Neural cell (in vitro differentiated cells): ENCODE measurements around the gene DNAJB8. TPM values are rescaled to one million over a fixed set of nuclear protein-coding genes. Genes with fewer than 3 reads are reported as not detected.

ENCODE experiments used
- H2AFZ ChIP-seq: fragments of 200-600, 300-800 bp; sonication (generic), shearing (Covaris generic); 2 replicates; pipeline ENCODE4 v1.6.0; 2014; ENCODE audit warnings: low read depth, mild to moderate bottlenecking, antibody characterized with exemption, low read length, moderate library complexity
- H3F3A ChIP-seq: fragments of 200-600 bp; shearing (Covaris generic); 2 replicates; pipeline ENCODE4 v1.6.1; 2016; ENCODE audit warnings: mild to moderate bottlenecking, moderate library complexity, mixed read lengths, antibody characterized with exemption, low read length; ENCODE audit not compliant: insufficient read depth, poor library complexity, severe bottlenecking
- H3K27ac ChIP-seq: fragments of 200-600, 300-800 bp; sonication (generic), shearing (Covaris generic); 2 replicates; pipeline ENCODE4 v1.5.1; 2014; ENCODE audit warnings: mild to moderate bottlenecking, low read length, moderate library complexity
- H3K27me3 ChIP-seq: fragments of 300-800, 200-600 bp; sonication (generic), shearing (Covaris generic); 2 replicates; pipeline ENCODE4 v1.6.0; 2014; ENCODE audit warnings: mild to moderate bottlenecking, low read depth, low read length, moderate library complexity; ENCODE audit not compliant: insufficient read depth
- H3K36me3 ChIP-seq: fragments of 300-800, 200-600 bp; sonication (generic), shearing (Covaris generic); 2 replicates; pipeline ENCODE4 v1.5.1; 2014; ENCODE audit warnings: mild to moderate bottlenecking, antibody characterized with exemption, low read length, moderate library complexity; ENCODE audit not compliant: insufficient read depth
- H3K4me2 ChIP-seq: fragments of 300-800, 200-600 bp; sonication (generic), shearing (Covaris generic); 2 replicates; pipeline ENCODE4 v1.6.0; 2014; ENCODE audit warnings: mild to moderate bottlenecking, low read length
- H3K4me3 ChIP-seq: fragments of 300-800, 200-600 bp; sonication (generic), shearing (Covaris generic); 2 replicates; pipeline ENCODE4 v1.5.1; 2014; ENCODE audit warnings: mild to moderate bottlenecking, low read length, moderate library complexity
- H3K79me2 ChIP-seq: fragments of 200-600 bp; shearing (Covaris generic); replicated peaks from 2 replicates; pipeline ENCODE4 v1.6.0; 2014; ENCODE audit warnings: mild to moderate bottlenecking, low read length, moderate library complexity; ENCODE audit not compliant: insufficient read depth
- H3K9ac ChIP-seq: fragments of 300-800, 200-600 bp; sonication (generic), shearing (Covaris generic); 2 replicates; pipeline ENCODE4 v1.6.1; 2016; ENCODE audit warnings: mild to moderate bottlenecking, low read length, mixed read lengths
- H3K9me2 ChIP-seq: fragments of 200-600 bp; shearing (Covaris generic); 2 replicates; pipeline ENCODE4 v1.6.1; 2016; ENCODE audit warnings: mild to moderate bottlenecking, low read length, mixed read lengths; ENCODE audit not compliant: insufficient read depth
- H3K9me3 ChIP-seq: fragments of 200-600, 300-800 bp; sonication (generic), shearing (Covaris generic); 2 replicates; pipeline ENCODE4 v1.6.1; 2016; ENCODE audit warnings: mild to moderate bottlenecking, mixed run types, low read length, moderate library complexity, mixed read lengths
- H4K20me1 ChIP-seq: fragments of 200-600 bp; shearing (Covaris generic); 2 replicates; pipeline ENCODE4 v1.6.1; 2016; ENCODE audit warnings: mild to moderate bottlenecking, mixed run types; ENCODE audit not compliant: insufficient read depth
- EP300 ChIP-seq: fragments of 450-650 bp; conservative IDR thresholded peaks from 2 replicates; pipeline ENCODE4 v1.6.1; 2014; ENCODE audit warnings: antibody characterized with exemption, mild to moderate bottlenecking, moderate library complexity; ENCODE audit not compliant: poor library complexity, severe bottlenecking
- EZH2 ChIP-seq: fragments of 200-600, 300-800 bp; shearing (Covaris generic), sonication (generic); IDR thresholded peaks from 2 replicates; pipeline ENCODE4 v1.6.1; 2014; ENCODE audit warnings: antibody characterized with exemption, low read length, borderline replicate concordance, mild to moderate bottlenecking; ENCODE audit not compliant: insufficient read depth, poor library complexity, severe bottlenecking
- MXI1 ChIP-seq: fragments of 450-650 bp; conservative IDR thresholded peaks from 2 replicates; pipeline ENCODE4 v1.6.1; 2014; ENCODE audit warnings: antibody characterized with exemption, mild to moderate bottlenecking; ENCODE audit not compliant: poor library complexity, severe bottlenecking
- POLR2AphosphoS5 ChIP-seq: IDR thresholded peaks from 2 replicates; pipeline ENCODE4 v1.6.1; 2012
- RAD21 ChIP-seq: fragments of 450-650 bp; conservative IDR thresholded peaks from 2 replicates; pipeline ENCODE4 v1.6.1; 2014; ENCODE audit warnings: antibody characterized with exemption, mild to moderate bottlenecking, moderate library complexity
- SMC3 ChIP-seq: fragments of 450-650 bp; conservative IDR thresholded peaks from 2 replicates; pipeline ENCODE4 v1.6.1; 2014; ENCODE audit warnings: antibody characterized with exemption, mild to moderate bottlenecking, moderate library complexity; ENCODE audit not compliant: poor library complexity
- TAF1 ChIP-seq: IDR thresholded peaks from 2 replicates; pipeline ENCODE4 v1.6.1; 2012; ENCODE audit warnings: low read depth
- polyA plus RNA-seq: library from polyadenylated mRNA; depleted of rRNA; stranded (reverse); fragments of >200 nt; gene quantifications from 2 replicates; pipeline ENCODE4 v1.2.3, GENCODE V29; 2014
- TF ChIP-seq, protein P1 (sequence below): fragments of 450-650 bp; IDR thresholded peaks from 2 replicates; pipeline ENCODE4 v1.5.1; 2014; ENCODE audit warnings: antibody characterized with exemption, mild to moderate bottlenecking, moderate library complexity; ENCODE audit not compliant: poor library complexity, severe bottlenecking
- TF ChIP-seq, protein P2 (sequence below): IDR thresholded peaks from 2 replicates; pipeline ENCODE4 v1.6.1; 2012; ENCODE audit warnings: borderline replicate concordance

The DNAJB8 gene
- polyA plus RNA-seq, 1 donor from 2014 or later: not detected

DNA sequence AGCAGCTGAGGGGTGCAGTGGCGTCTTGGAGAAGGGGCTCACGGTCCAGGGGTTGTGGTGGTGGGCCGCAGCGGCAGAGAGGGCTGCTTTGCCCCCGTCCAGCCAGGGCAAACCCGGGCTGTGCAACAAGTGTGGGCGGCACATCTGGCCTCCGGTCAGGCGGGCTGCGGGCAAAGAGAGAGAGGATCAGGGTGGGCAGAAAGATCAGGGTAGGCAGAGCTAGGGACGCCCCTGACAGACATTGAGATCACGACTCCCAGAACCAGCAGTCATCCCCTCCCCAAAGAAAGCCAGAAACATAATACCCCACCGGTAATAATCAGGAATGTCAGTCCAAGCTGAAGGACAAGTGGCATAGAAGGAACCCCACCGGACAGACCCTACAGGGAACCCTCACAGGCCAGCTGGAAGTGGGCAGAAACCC, 19.5 kb upstream of the DNAJB8 start:
- H3K4me2 ChIP-seq: no peak overlapping the region
- no peaks in the 10 kb centered on the region for H3K9me2 ChIP-seq
- H3K79me2 ChIP-seq: no peaks in the 10 kb centered on the region
- H3K4me3 ChIP-seq: peak overlapping the region; percentile 53
- H3K27ac ChIP-seq: no peak overlapping the region
- no peaks in the 10 kb centered on the region for H3K36me3 ChIP-seq
- H4K20me1 ChIP-seq: no peaks in the 10 kb centered on the region
- H3F3A ChIP-seq: no peaks in the 10 kb centered on the region
- H3K9me3 ChIP-seq: no peaks in the 10 kb centered on the region
- TF ChIP-seq RAD21: no peak
- no peak for TF ChIP-seq EZH2
- TF ChIP-seq TAF1: no peak
- no peak for TF ChIP-seq EP300
- no peak for TF ChIP-seq POLR2AphosphoS5
- TF ChIP-seq MXI1: no peak
- TF ChIP-seq, protein P1, sequence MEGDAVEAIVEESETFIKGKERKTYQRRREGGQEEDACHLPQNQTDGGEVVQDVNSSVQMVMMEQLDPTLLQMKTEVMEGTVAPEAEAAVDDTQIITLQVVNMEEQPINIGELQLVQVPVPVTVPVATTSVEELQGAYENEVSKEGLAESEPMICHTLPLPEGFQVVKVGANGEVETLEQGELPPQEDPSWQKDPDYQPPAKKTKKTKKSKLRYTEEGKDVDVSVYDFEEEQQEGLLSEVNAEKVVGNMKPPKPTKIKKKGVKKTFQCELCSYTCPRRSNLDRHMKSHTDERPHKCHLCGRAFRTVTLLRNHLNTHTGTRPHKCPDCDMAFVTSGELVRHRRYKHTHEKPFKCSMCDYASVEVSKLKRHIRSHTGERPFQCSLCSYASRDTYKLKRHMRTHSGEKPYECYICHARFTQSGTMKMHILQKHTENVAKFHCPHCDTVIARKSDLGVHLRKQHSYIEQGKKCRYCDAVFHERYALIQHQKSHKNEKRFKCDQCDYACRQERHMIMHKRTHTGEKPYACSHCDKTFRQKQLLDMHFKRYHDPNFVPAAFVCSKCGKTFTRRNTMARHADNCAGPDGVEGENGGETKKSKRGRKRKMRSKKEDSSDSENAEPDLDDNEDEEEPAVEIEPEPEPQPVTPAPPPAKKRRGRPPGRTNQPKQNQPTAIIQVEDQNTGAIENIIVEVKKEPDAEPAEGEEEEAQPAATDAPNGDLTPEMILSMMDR: no peak
- TF ChIP-seq, protein P2, sequence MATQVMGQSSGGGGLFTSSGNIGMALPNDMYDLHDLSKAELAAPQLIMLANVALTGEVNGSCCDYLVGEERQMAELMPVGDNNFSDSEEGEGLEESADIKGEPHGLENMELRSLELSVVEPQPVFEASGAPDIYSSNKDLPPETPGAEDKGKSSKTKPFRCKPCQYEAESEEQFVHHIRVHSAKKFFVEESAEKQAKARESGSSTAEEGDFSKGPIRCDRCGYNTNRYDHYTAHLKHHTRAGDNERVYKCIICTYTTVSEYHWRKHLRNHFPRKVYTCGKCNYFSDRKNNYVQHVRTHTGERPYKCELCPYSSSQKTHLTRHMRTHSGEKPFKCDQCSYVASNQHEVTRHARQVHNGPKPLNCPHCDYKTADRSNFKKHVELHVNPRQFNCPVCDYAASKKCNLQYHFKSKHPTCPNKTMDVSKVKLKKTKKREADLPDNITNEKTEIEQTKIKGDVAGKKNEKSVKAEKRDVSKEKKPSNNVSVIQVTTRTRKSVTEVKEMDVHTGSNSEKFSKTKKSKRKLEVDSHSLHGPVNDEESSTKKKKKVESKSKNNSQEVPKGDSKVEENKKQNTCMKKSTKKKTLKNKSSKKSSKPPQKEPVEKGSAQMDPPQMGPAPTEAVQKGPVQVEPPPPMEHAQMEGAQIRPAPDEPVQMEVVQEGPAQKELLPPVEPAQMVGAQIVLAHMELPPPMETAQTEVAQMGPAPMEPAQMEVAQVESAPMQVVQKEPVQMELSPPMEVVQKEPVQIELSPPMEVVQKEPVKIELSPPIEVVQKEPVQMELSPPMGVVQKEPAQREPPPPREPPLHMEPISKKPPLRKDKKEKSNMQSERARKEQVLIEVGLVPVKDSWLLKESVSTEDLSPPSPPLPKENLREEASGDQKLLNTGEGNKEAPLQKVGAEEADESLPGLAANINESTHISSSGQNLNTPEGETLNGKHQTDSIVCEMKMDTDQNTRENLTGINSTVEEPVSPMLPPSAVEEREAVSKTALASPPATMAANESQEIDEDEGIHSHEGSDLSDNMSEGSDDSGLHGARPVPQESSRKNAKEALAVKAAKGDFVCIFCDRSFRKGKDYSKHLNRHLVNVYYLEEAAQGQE: no peak
- no peak for TF ChIP-seq SMC3
- H3K9ac ChIP-seq: no peak overlapping the region
- peaks cover 100% of the 10 kb centered on the region for H3K27me3 ChIP-seq
- no peak overlapping the region for H2AFZ ChIP-seq

DNA sequence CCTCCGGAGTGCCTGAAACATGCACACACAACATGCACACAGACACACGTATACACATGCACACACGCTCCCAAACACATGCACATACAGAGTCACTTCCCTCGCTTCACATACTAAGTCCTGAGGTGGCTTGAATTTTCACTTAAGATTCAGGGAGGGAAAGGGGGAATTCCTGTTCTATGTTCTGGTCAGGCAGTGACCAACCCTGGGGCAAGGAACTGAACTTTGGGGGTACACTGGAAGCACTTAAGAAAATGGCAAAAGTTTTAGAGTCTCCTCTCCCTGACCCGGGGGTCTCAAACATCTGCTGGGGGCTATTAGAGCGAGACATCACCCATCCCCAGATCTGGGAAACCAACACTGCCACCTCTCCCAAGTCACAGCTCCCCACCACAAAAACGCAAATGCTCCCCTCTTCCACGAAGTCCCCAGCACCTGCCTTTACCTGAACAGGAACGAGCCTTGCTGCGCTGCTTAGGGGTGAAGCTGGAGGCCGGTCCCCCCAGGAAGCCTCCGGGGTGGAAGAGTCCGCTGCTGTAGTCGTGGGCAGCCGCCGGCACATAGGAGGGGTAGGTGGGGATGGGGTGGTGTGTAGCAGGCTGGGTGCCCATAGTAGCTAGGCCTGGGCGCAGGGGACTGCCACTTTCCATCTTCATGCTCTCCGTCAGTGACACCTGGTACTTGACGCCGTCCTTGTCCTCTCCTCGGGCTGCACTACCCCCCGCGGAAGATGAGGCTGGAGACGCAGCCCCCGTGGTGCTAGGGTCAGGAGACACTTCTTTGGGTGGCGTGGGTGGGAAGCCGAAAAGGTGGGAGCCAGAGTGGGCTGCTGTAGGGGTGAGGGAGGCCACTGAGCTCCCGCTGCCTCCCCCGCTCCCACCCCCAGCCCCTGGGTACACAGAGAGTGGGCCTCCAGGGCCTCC, 18.9 kb upstream of the DNAJB8 start:
- Histone ChIP-seq H3K4me3 (no peak overlapping the region), H3K79me2 (no peaks in the 10 kb centered on the region), H3K27me3 (peaks cover 100% of the 10 kb centered on the region), H3K9me2 (no peaks in the 10 kb centered on the region), H2AFZ (no peak overlapping the region), H3K9me3 (no peaks in the 10 kb centered on the region), H3K4me2 (no peak overlapping the region), H4K20me1 (no peaks in the 10 kb centered on the region), H3F3A (no peaks in the 10 kb centered on the region), H3K36me3 (no peaks in the 10 kb centered on the region), H3K27ac (no peak overlapping the region), H3K9ac (no peak overlapping the region)
- TF ChIP-seq EZH2: no peak
- no peak for TF ChIP-seq EP300
- TF ChIP-seq RAD21: no peak
- no peak for TF ChIP-seq TAF1
- TF ChIP-seq, protein P2: no peak
- TF ChIP-seq MXI1: no peak
- TF ChIP-seq POLR2AphosphoS5: no peak
- TF ChIP-seq, protein P1: no peak
- no peak for TF ChIP-seq SMC3
